HL-60 (cell line): ENCODE measurements around the gene PROK2.

ENCODE experiments used
- DNase-seq, 2 experiments: peaks; one replicate each; pipeline ENCODE4 v3.0.0-alpha.2; 2010 to 2020; ENCODE audit warnings: low read depth in 1 of 2, low spot score in 1 of 2
- H3K27ac ChIP-seq: fragments of 250-450 bp; sonication (Bioruptor Pico); replicated peaks from 2 replicates; pipeline ENCODE4 v1.5.1; 2020; ENCODE audit warnings: mild to moderate bottlenecking, moderate library complexity
- H3K27me3 ChIP-seq: fragments of 250-450 bp; sonication (Bioruptor Pico); 2 replicates; pipeline ENCODE4 v1.5.1; 2021; ENCODE audit warnings: mild to moderate bottlenecking, moderate library complexity; ENCODE audit not compliant: insufficient read depth, poor library complexity, severe bottlenecking
- H3K4me3 ChIP-seq: replicated peaks from 2 replicates; pipeline ENCODE4 v1.5.1; 2011; ENCODE audit warnings: mild to moderate bottlenecking, control low read depth, low read length; ENCODE audit not compliant: insufficient read depth
- CTCF ChIP-seq: IDR thresholded peaks from one replicate; pipeline ENCODE4 v1.5.1; 2011; ENCODE audit warnings: low read length, control low read depth, inconsistent platforms; ENCODE audit not compliant: insufficient read depth
- GABPA ChIP-seq: IDR thresholded peaks from 2 replicates; pipeline ENCODE4 v1.6.1; 2012; ENCODE audit warnings: low read depth
- POLR2AphosphoS5 ChIP-seq: IDR thresholded peaks from 2 replicates; pipeline ENCODE4 v1.6.1; 2012; ENCODE audit warnings: low read depth
- SPI1 ChIP-seq: IDR thresholded peaks from 2 replicates; pipeline ENCODE4 v1.6.1; 2012; ENCODE audit warnings: low read depth, mild to moderate bottlenecking, borderline replicate concordance
- TF ChIP-seq, protein P1 (sequence below): IDR thresholded peaks from 2 replicates; pipeline ENCODE4 v1.6.1; 2012; ENCODE audit warnings: low read depth; ENCODE audit not compliant: insufficient replicate concordance

The PROK2 gene

GRCh38 chr3:71800023-71800422 lies 15.1 kb upstream of the PROK2 start:
- TF ChIP-seq POLR2AphosphoS5 (no peak), GABPA (no peak), CTCF (no peak), SPI1 (no peak)
- TF ChIP-seq, protein P1, sequence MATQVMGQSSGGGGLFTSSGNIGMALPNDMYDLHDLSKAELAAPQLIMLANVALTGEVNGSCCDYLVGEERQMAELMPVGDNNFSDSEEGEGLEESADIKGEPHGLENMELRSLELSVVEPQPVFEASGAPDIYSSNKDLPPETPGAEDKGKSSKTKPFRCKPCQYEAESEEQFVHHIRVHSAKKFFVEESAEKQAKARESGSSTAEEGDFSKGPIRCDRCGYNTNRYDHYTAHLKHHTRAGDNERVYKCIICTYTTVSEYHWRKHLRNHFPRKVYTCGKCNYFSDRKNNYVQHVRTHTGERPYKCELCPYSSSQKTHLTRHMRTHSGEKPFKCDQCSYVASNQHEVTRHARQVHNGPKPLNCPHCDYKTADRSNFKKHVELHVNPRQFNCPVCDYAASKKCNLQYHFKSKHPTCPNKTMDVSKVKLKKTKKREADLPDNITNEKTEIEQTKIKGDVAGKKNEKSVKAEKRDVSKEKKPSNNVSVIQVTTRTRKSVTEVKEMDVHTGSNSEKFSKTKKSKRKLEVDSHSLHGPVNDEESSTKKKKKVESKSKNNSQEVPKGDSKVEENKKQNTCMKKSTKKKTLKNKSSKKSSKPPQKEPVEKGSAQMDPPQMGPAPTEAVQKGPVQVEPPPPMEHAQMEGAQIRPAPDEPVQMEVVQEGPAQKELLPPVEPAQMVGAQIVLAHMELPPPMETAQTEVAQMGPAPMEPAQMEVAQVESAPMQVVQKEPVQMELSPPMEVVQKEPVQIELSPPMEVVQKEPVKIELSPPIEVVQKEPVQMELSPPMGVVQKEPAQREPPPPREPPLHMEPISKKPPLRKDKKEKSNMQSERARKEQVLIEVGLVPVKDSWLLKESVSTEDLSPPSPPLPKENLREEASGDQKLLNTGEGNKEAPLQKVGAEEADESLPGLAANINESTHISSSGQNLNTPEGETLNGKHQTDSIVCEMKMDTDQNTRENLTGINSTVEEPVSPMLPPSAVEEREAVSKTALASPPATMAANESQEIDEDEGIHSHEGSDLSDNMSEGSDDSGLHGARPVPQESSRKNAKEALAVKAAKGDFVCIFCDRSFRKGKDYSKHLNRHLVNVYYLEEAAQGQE: no peak

DNA sequence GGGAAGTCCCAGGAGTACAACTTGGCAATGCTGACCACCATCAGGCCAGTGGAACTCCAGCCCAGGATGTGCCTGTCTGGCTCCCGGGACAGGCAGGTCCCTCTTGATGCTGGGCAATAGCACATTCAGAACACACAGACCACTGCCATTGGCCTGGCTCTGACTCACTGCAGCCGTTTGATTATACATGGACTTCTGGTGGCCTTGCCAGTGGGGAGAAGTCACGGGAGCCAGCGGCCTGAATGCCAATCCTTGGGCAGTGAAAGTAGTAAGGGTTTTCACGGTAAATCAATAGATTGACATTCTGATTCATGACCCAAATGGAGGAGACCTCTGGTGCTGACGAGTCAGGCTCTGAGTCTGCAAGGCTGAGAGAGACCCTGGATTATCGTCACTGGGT lies 12.5 kb upstream of the PROK2 start:
- no peaks in the 10 kb centered on the region for H3K27me3 ChIP-seq
- no peak overlapping the region for H3K27ac ChIP-seq
- DNase-seq: no peak
- TF ChIP-seq CTCF (no peak), SPI1 (no peak), POLR2AphosphoS5 (no peak), GABPA (no peak)
- TF ChIP-seq, protein P1: no peak
- no peak overlapping the region for H3K4me3 ChIP-seq

More at GRCh38 chr3:71800023-71800422, 15.1 kb upstream of the PROK2 start:
- no peak overlapping the region for H3K4me3 ChIP-seq
- no peak for DNase-seq
- no peak overlapping the region for H3K27ac ChIP-seq
- no peaks in the 10 kb centered on the region for H3K27me3 ChIP-seq

GRCh38 chr3:71796290-71796689 lies 11.3 kb upstream of the PROK2 start:
- Histone ChIP-seq H3K27ac (no peak overlapping the region), H3K4me3 (no peak overlapping the region), H3K27me3 (no peaks in the 10 kb centered on the region)
- TF ChIP-seq CTCF (no peak), GABPA (no peak), POLR2AphosphoS5 (no peak), SPI1 (no peak)
- TF ChIP-seq, protein P1: no peak
- no peak for DNase-seq
